HG02798 (cell line): ENCODE results near the gene MARK4.

Source experiments
- ATAC-seq: cut with Tn5 transposase; IDR thresholded peaks from one replicate; pipeline ENCODE4 v1.9.1; 2021; ENCODE audit warnings: mild to moderate bottlenecking; ENCODE audit not compliant: unreplicated experiment, poor library complexity

MARK4 gene

DNA sequence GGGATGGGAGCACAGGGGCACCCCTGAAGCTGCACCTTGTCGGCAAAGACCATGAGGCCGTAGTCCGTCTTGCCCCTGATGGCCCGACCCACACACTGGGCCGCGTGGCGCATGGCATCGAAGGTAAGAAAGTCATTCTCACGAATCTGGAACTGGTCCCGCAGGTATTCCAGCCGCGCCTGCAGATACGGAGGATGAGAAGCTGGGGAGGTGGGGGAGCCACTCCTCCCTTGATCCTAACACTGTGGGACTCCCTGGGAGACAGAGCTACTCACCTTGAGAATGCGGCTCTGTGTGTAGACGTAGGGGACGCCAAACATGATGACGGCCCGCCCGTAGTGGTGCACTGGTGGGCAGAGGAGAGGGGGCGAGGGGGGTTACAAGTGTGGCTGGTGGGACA is 101.4 kb downstream of the MARK4 start:
- no peak for ATAC-seq

DNA sequence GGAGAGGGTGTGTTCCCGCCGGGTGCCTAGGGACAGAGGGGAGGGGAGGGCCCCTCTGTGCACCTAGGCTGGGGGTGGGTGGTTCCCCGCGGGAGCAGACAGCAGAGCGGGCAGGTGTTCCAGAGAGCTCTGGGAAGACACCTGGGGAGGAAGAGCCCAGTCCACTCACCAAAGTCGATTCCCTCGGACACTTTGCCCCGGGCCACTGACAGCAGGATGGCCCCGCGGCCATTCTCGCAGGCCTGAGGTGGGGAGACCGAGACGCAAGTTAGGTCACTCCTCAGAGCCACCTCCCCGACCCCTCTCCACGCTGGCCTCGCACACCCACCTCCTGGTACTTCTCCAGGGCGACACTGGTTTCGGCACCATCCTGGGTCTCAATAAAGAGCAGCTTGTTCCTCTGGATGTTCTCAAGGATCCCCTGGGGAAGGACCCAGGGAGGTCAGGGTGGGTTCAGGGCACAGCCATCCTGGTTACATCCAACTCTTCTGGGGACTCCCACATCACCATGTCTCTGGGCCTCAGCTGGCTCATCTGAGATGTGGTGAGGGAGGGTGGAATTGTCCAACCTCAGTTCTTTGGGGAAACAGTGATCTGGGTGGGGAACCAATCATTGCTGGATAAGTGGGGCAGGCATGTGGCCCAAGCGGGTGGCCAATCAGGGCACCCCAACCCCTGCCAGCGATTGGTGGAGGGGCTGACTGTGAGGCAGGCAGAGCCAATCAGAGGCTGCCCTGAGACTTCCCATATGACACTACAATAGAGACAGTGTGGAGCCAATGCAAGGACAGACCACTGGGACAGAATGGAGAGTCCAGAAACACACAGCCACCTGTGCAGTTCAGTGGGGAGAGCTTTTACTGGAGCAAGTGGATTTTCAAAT is 102.1 kb downstream of the MARK4 start:
- ATAC-seq, result no peak

DNA sequence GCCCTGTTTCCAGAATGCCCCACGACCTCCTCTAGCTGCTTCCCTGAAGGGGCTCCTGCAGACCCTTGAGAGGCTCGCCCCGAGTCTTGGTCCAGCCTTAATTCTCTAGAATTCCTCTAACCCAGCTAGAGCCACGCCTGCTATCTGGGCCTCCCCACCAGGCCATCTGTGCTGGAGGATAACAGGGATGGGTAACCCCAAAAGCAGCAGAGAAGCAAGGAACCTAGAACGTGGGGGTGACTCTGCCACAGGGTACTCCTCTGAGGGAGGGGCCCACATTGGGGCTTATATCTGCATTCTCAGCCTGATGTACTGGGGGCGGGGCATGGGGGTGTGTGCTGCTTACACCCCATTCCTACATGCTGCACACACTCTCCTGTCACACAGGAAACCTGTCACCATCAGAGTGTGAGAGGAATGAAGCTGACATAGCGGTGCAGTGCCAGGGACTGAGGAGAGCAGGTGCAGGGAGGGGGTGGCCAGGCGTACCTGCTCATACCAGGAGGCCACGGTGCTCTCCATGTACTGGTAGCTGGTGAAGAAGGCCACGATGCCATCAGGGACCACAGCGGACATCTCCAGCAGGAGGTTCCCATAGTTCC is 103.3 kb downstream of the MARK4 start:
- no peak for ATAC-seq
